Measurements from ENCODE around the gene CFAP77. TPM values are rescaled to one million over a fixed set of nuclear protein-coding genes. Genes with fewer than 3 reads are reported as not detected.

Gene CFAP77
- polyA plus RNA-seq, 1 of the 3 experiments (the other 2 are of a cell fraction) = 1.1 TPM

DNA sequence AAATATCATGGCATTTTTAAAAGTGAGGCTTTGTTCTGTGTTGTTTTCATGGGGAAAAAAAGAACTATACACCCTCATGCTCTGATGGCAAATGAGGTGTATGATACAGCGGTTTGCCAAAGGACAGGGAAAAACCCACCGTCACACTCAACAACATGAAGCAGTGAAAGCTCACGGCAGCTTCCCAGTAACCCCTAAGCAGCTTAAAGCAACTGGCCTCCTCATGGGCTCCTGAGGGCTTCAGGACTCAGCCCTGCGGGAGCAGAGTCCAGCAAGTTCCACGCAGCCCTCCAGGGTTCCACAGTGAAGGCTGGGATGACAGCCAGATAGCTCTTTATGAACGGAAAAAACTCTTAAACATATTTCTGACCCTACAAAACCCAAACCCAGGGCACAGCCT, 185.3 kb downstream of the CFAP77 start:
- POLR2A ChIA-PET = no interaction called here
- Histone ChIP-seq H2AFZ (ENCODE audit: low read depth) (no peak overlapping the region), H4K20me1 (ENCODE audit: insufficient read depth) (peaks cover 10% of the 10 kb centered on the region; the same call in 1 of the 2 replicates), H3K4me2 (no peak overlapping the region), H3K9ac (no peak overlapping the region), H3K36me3 (replicated peaks in 1 of 2; ENCODE audit: control insufficient read depth in 1 of 2, insufficient read depth in 2 of 2, low read length in 1 of 2) (peaks cover 0 to 58% of the 10 kb centered on the region in 2 experiments), H3K4me3 (ENCODE audit: low read depth in 2 of 2, low read length in 1 of 2) (no peak overlapping the region), H3F3A (replicated peaks; ENCODE audit: insufficient read depth) (peaks cover 3% of the 10 kb centered on the region), H3K27ac (ENCODE audit: low read depth in 2 of 2, low read length in 1 of 2) (no peak overlapping the region), H3K27me3 (ENCODE audit: insufficient read depth) (peaks cover 6% of the 10 kb centered on the region; the same call in 1 of the 2 replicates), H3K79me2 (ENCODE audit: insufficient read depth) (no peaks in the 10 kb centered on the region), H3K9me2 (no peaks in the 10 kb centered on the region), H3K9me3 (no peaks in the 10 kb centered on the region), H3K4me1 (ENCODE audit: control insufficient read depth in 1 of 2, insufficient read depth in 2 of 2, low read depth in 1 of 2, low read length in 1 of 2) (no peaks in the 10 kb centered on the region; a peak in 1 of 4 replicates)
- CTCF ChIA-PET = interaction anchor here (1.6 kb wide), 1 partner anchor 21 kb away, joined by 3 read pairs; no protein-coding TSS in a partner anchor
- TF ChIP-seq SMC3 (IDR thresholded peaks at IDR 0.05; ENCODE audit: low read depth, low read length) (no peak), USF2 (IDR thresholded peaks at IDR 0.05; ENCODE audit: borderline replicate concordance, low read depth, low read length) (no peak), RFX5 (IDR thresholded peaks at IDR 0.05; ENCODE audit: low read length) (no peak), MEF2A (IDR thresholded peaks at IDR 0.05; ENCODE audit: borderline replicate concordance, low read depth) (no peak), EZH2phosphoT487 (IDR thresholded peaks at IDR 0.05; ENCODE audit: borderline replicate concordance, low read depth) (no peak), YY1 (IDR thresholded peaks at IDR 0.05; ENCODE audit: low read depth) (no peak), EP300 (IDR thresholded peaks at IDR 0.05; ENCODE audit: borderline replicate concordance in 1 of 2, low read depth in 1 of 2, low read length in 1 of 2) (no peak), ELF1 (IDR thresholded peaks at IDR 0.05) (no peak), REST (IDR thresholded peaks at IDR 0.05; ENCODE audit: low read depth, low read length) (no peak), JUND (IDR thresholded peaks at IDR 0.05) (no peak), FOXJ3 (CRISPR knock-in tag; IDR thresholded peaks at IDR 0.05) (no peak)
- TF ChIP-seq, protein P1, sequence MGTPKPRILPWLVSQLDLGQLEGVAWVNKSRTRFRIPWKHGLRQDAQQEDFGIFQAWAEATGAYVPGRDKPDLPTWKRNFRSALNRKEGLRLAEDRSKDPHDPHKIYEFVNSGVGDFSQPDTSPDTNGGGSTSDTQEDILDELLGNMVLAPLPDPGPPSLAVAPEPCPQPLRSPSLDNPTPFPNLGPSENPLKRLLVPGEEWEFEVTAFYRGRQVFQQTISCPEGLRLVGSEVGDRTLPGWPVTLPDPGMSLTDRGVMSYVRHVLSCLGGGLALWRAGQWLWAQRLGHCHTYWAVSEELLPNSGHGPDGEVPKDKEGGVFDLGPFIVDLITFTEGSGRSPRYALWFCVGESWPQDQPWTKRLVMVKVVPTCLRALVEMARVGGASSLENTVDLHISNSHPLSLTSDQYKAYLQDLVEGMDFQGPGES (IDR thresholded peaks at IDR 0.05; ENCODE audit: low read depth, low read length) = no peak
- 92% methylated on average over 6 of the region's 6 CpGs for WGBS (ENCODE audit: low lambda C conversion rate)
- DNase-seq = no peak
